Neuronal stem cell (in vitro differentiated cells): Measurements from ENCODE around the gene SLC22A13.

Experiments
- DNase-seq: peaks from one replicate; pipeline ENCODE4 v3.0.0-alpha.2; 2013; ENCODE audit warnings: low spot score
- H2AFZ ChIP-seq: one replicate; pipeline ENCODE4 v1.6.1; 2013; ENCODE audit warnings: mild to moderate bottlenecking, low read length, inconsistent platforms
- H2AK5ac ChIP-seq: 2 replicates; pipeline ENCODE4 v1.6.1; 2013; ENCODE audit warnings: low read depth, mild to moderate bottlenecking, inconsistent platforms, low read length, moderate library complexity, mixed read lengths
- H2BK120ac ChIP-seq: 2 replicates; pipeline ENCODE4 v1.6.1; 2013; ENCODE audit warnings: low read depth, mild to moderate bottlenecking, inconsistent platforms, low read length, moderate library complexity, mixed read lengths
- H2BK12ac ChIP-seq: one replicate; pipeline ENCODE4 v1.6.1; 2013; ENCODE audit warnings: low read length, inconsistent platforms
- H2BK15ac ChIP-seq: 2 replicates; pipeline ENCODE4 v1.6.1; 2013; ENCODE audit warnings: mild to moderate bottlenecking, low read length, inconsistent platforms, mixed read lengths
- H2BK5ac ChIP-seq: one replicate; pipeline ENCODE4 v1.6.1; 2013; ENCODE audit warnings: inconsistent platforms, mild to moderate bottlenecking, low read length, moderate library complexity
- H3K14ac ChIP-seq: one replicate; pipeline ENCODE4 v1.6.1; 2013; ENCODE audit warnings: low read length, inconsistent platforms
- H3K18ac ChIP-seq: 2 replicates; pipeline ENCODE4 v1.6.1; 2013; ENCODE audit warnings: low read length, inconsistent platforms
- H3K23ac ChIP-seq: 2 replicates; pipeline ENCODE4 v1.6.1; 2013; ENCODE audit warnings: low read depth, mild to moderate bottlenecking, mixed read lengths, low read length, inconsistent platforms; ENCODE audit not compliant: poor library complexity
- H3K27ac ChIP-seq: replicated peaks from 3 replicates; pipeline ENCODE4 v1.5.1; 2013; ENCODE audit warnings: low read length, inconsistent platforms
- H3K27me3 ChIP-seq, 3 experiments: 2 replicates each; pipeline ENCODE4 v1.6.1; 2013; ENCODE audit warnings: low read length in 3 of 3, mild to moderate bottlenecking in 2 of 3, inconsistent platforms in 1 of 3, low read depth in 1 of 3, mixed read lengths in 1 of 3, moderate library complexity in 1 of 3; ENCODE audit not compliant: control insufficient read depth in 3 of 3, insufficient read depth in 3 of 3
- H3K36me3 ChIP-seq, 2 donors: replicated peaks in 1 of 2; 2 replicates each; pipeline ENCODE4 v1.6.1; 2013; ENCODE audit warnings: low read length in 2 of 2; ENCODE audit not compliant: control insufficient read depth in 2 of 2, insufficient read depth in 2 of 2
- H3K4ac ChIP-seq: 2 replicates; pipeline ENCODE4 v1.6.1; 2013; ENCODE audit warnings: inconsistent platforms, mild to moderate bottlenecking, low read length, moderate library complexity
- H3K4me1 ChIP-seq, 2 donors: 1 replicate in 1 of 2; 2 replicates in 1 of 2; pipeline ENCODE4 v1.6.1; 2013; ENCODE audit warnings: low read length in 2 of 2, low read depth in 1 of 2; ENCODE audit not compliant: control insufficient read depth in 2 of 2, insufficient read depth in 1 of 2
- H3K4me2 ChIP-seq: one replicate; pipeline ENCODE4 v1.6.1; 2013; ENCODE audit warnings: mild to moderate bottlenecking, low read length, inconsistent platforms; ENCODE audit not compliant: insufficient read depth, poor library complexity, severe bottlenecking
- H3K4me3 ChIP-seq, 2 donors: 2 replicates each; pipeline ENCODE4 v1.5.1; 2013; ENCODE audit warnings: low read length in 2 of 2, mild to moderate bottlenecking in 2 of 2, inconsistent platforms in 1 of 2, moderate library complexity in 1 of 2
- H3K79me1 ChIP-seq: one replicate; pipeline ENCODE4 v1.6.1; 2013; ENCODE audit warnings: low read depth, mild to moderate bottlenecking, inconsistent platforms, low read length, moderate library complexity
- H3K9ac ChIP-seq: one replicate; pipeline ENCODE4 v1.6.1; 2013; ENCODE audit warnings: mild to moderate bottlenecking, low read depth, low read length, inconsistent platforms; ENCODE audit not compliant: poor library complexity
- H3K9me3 ChIP-seq, 2 donors: replicated peaks in 1 of 2; 2 replicates each; pipeline versions ENCODE3 to v1.6.1; 2013; ENCODE audit warnings: low read length in 2 of 2, mild to moderate bottlenecking in 2 of 2, inconsistent platforms in 1 of 2, low read depth in 1 of 2, mixed read lengths in 1 of 2, moderate library complexity in 1 of 2; ENCODE audit not compliant: control insufficient read depth in 2 of 2, insufficient read depth in 1 of 2
- H4K8ac ChIP-seq: one replicate; pipeline ENCODE4 v1.6.1; 2013; ENCODE audit warnings: low read depth, mild to moderate bottlenecking, inconsistent platforms, low read length, moderate library complexity
- H4K91ac ChIP-seq: one replicate; pipeline ENCODE4 v1.6.1; 2013; ENCODE audit warnings: low read length, low read depth, mild to moderate bottlenecking, inconsistent platforms; ENCODE audit not compliant: poor library complexity
- WGBS, 2 donors: extraction: QIAGEN DNeasy Blood & Tissue Kit; methylation state at CpG; one replicate each; pipeline ENCODE4 v1.1.7; 2013; ENCODE audit warnings: missing lambda C conversion rate in 2 of 2, mixed read lengths in 1 of 2; ENCODE audit not compliant: insufficient read length in 2 of 2, insufficient replicate concordance in 1 of 2; ENCODE audit errors: extremely low coverage in 2 of 2; 5-methylcytosine and 5-hydroxymethylcytosine counted together

SLC22A13 gene

DNA sequence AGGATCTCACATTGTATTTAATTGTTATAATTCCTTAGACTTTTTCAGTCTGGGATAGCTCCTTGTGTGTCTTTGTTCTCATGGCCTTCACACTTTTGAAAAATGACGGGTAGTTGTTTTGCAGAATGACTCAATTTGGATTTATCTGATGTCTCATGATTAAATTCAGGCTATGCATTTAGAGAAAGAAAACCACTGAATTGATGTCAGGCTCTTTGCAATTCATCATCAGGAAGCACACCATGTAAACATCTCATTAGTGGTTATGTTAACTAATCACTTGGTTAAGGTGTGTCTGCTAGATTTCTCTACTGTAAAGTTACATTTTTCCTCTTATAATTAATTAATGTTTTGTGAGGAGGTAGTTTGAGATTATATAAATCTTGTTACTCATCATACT is 8.0 kb upstream of the SLC22A13 start:
- H2BK120ac ChIP-seq = no peak overlapping the region

GRCh38 chr3:38260474-38260873 is 5.1 kb upstream of the SLC22A13 start:
- Histone ChIP-seq H2BK120ac (no peak overlapping the region), H2BK5ac (no peak overlapping the region), H2BK15ac (no peak overlapping the region), H4K8ac (no peak overlapping the region), H3K14ac (no peak overlapping the region), H3K79me1 (no peaks in the 10 kb centered on the region), H3K23ac (no peak overlapping the region), H2AFZ (no peak overlapping the region), H3K18ac (no peak overlapping the region), H3K9me3 (peaks cover 0 to 14% of the 10 kb centered on the region in 2 donors), H2AK5ac (no peak overlapping the region), H3K4me2 (no peak overlapping the region), H3K36me3 (peaks cover 2 to 18% of the 10 kb centered on the region in 2 donors), H3K27me3 (no peaks in the 10 kb centered on the region), H3K27ac (no peak overlapping the region), H3K9ac (no peak overlapping the region), H4K91ac (no peak overlapping the region), H2BK12ac (no peak overlapping the region), H3K4me3 (no peak overlapping the region), H3K4me1 (peaks cover 5 to 8% of the 10 kb centered on the region in 2 donors), H3K4ac (no peak overlapping the region)
- no CpG with 5 or more reads among the region's 2 CpGs for WGBS, 2 donors
- no peak for DNase-seq

More for the DNA sequence above, 8.0 kb upstream of the SLC22A13 start:
- H2BK5ac ChIP-seq = no peak overlapping the region
- no peak overlapping the region for H4K8ac ChIP-seq
- no peak for DNase-seq
- no peak overlapping the region for H3K18ac ChIP-seq
- H2BK12ac ChIP-seq = no peak overlapping the region
- H3K9me3 ChIP-seq = peaks cover 0 to 14% of the 10 kb centered on the region in 2 donors
- no peak overlapping the region for H3K27ac ChIP-seq
- H2AK5ac ChIP-seq = no peak overlapping the region
- H3K36me3 ChIP-seq = peaks cover 11 to 47% of the 10 kb centered on the region in 2 donors
- no peaks in the 10 kb centered on the region for H3K79me1 ChIP-seq
- no peak overlapping the region for H3K9ac ChIP-seq
- no peak overlapping the region for H4K91ac ChIP-seq
- no peak overlapping the region for H3K4me3 ChIP-seq
- H3K27me3 ChIP-seq = no peaks in the 10 kb centered on the region
- H3K4me2 ChIP-seq = no peak overlapping the region
- no CpG with 5 or more reads among the region's 1 CpG for whole genome bisulfite sequencing, 2 donors
- no peak overlapping the region for H3K23ac ChIP-seq
- no peaks in the 10 kb centered on the region for H3K4me1 ChIP-seq
- no peak overlapping the region for H2AFZ ChIP-seq
- no peak overlapping the region for H2BK15ac ChIP-seq
- H3K14ac ChIP-seq = no peak overlapping the region
- H3K4ac ChIP-seq = no peak overlapping the region

- no CpG with 5 or more reads among the region's 1 CpG for WGBS, 2 donors
- H3K4me1 ChIP-seq = peaks cover 7 to 10% of the 10 kb centered on the region in 2 donors
- no peak overlapping the region for H2BK12ac ChIP-seq
- no peak overlapping the region for H4K91ac ChIP-seq
- H3K9me3 ChIP-seq = peaks cover 0 to 10% of the 10 kb centered on the region in 2 donors
- no peak overlapping the region for H3K18ac ChIP-seq
- no peak overlapping the region for H3K4ac ChIP-seq
- no peak overlapping the region for H3K23ac ChIP-seq
- no peak overlapping the region for H3K4me2 ChIP-seq
- no peaks in the 10 kb centered on the region for H3K79me1 ChIP-seq
- no peak overlapping the region for H2BK5ac ChIP-seq
- no peak overlapping the region for H3K9ac ChIP-seq
- H3K14ac ChIP-seq = no peak overlapping the region
- no peak overlapping the region for H3K4me3 ChIP-seq
- no peak overlapping the region for H2AK5ac ChIP-seq
- no peak overlapping the region for H2BK15ac ChIP-seq
- DNase-seq = no peak
- H4K8ac ChIP-seq = no peak overlapping the region
- no peaks in the 10 kb centered on the region for H3K27me3 ChIP-seq
- H3K27ac ChIP-seq = no peak overlapping the region
- no peak overlapping the region for H2AFZ ChIP-seq
- H2BK120ac ChIP-seq = no peak overlapping the region
- H3K36me3 ChIP-seq = peaks cover 2% of the 10 kb centered on the region in 2 donors
These were observed 1.2 kb upstream of the SLC22A13 start for GRCh38 chr3:38264353-38264771.

DNA sequence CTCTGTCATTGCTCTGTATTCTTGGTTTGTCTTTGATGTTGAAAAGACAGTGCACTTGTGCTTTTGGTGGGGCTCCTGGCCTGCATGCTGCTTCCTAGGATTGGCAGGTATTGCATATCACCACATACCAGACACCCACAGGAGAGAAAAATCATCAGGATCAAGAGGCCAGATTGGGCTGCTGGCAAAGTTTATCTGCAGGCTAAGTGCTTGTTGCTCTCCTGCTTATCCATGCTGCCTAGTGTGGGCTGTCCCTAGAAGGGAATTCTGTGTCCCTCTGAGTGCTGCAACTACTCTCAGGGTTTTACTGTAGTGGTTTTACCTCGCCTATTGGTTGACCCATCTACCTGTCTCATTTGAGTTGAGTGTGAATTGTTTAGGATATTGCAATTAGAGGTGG is 833 bp upstream of the SLC22A13 start:
- H2BK120ac ChIP-seq = no peak overlapping the region

More for the DNA sequence above, 833 bp upstream of the SLC22A13 start:
- no peak overlapping the region for H3K4me3 ChIP-seq
- no peak overlapping the region for H3K4me2 ChIP-seq
- no peaks in the 10 kb centered on the region for H3K27me3 ChIP-seq
- H3K27ac ChIP-seq = no peak overlapping the region
- no peak overlapping the region for H3K18ac ChIP-seq
- peaks cover 7 to 10% of the 10 kb centered on the region in 2 donors for H3K4me1 ChIP-seq
- H3K9me3 ChIP-seq = peaks cover 0 to 10% of the 10 kb centered on the region in 2 donors
- no peak overlapping the region for H2BK15ac ChIP-seq
- H4K91ac ChIP-seq = no peak overlapping the region
- H3K36me3 ChIP-seq = peaks cover 2% of the 10 kb centered on the region in 2 donors
- H2BK5ac ChIP-seq = no peak overlapping the region
- H4K8ac ChIP-seq = no peak overlapping the region
- H2AFZ ChIP-seq = no peak overlapping the region
- no peak for DNase-seq
- no peak overlapping the region for H3K9ac ChIP-seq
- no peak overlapping the region for H2AK5ac ChIP-seq
- no peak overlapping the region for H3K4ac ChIP-seq
- H3K79me1 ChIP-seq = no peaks in the 10 kb centered on the region
- H3K14ac ChIP-seq = no peak overlapping the region
- no peak overlapping the region for H2BK12ac ChIP-seq
- H3K23ac ChIP-seq = no peak overlapping the region
- WGBS, 2 donors = no CpG with 5 or more reads among the region's 1 CpG
